ENCODE data around the gene ZNF462.

DNA sequence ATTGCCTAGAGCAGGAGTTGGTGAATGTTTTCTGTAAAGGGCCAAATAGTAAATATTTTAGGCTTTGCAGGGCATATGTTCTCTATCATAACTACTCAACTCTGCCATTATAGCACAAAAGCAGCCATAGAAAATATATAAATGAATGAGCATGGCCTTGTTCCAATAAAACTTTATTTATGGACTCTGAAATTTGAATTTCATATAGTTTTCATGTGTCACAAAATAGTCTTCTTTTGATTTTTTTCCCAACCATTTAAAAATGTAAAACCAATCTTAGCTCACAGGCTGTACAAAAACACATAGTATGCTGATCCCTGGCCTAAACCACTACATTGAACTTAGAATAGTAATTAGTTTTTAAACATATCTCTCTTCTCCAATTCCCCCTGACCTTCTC is 179.6 kb downstream of the ZNF462 start:
- TF ChIP-seq POLR2AphosphoS5 (IDR thresholded peaks at IDR 0.05) (no peak), POLR2A (IDR thresholded peaks at IDR 0.05; ENCODE audit: low read depth) (no peak), EP300 (IDR thresholded peaks at IDR 0.05) (no peak)
- TF ChIP-seq, protein P1, sequence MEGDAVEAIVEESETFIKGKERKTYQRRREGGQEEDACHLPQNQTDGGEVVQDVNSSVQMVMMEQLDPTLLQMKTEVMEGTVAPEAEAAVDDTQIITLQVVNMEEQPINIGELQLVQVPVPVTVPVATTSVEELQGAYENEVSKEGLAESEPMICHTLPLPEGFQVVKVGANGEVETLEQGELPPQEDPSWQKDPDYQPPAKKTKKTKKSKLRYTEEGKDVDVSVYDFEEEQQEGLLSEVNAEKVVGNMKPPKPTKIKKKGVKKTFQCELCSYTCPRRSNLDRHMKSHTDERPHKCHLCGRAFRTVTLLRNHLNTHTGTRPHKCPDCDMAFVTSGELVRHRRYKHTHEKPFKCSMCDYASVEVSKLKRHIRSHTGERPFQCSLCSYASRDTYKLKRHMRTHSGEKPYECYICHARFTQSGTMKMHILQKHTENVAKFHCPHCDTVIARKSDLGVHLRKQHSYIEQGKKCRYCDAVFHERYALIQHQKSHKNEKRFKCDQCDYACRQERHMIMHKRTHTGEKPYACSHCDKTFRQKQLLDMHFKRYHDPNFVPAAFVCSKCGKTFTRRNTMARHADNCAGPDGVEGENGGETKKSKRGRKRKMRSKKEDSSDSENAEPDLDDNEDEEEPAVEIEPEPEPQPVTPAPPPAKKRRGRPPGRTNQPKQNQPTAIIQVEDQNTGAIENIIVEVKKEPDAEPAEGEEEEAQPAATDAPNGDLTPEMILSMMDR (IDR thresholded peaks at IDR 0.05): no peak

Data from esophagus muscularis mucosa (tissue), 4 donors.